Measurements from ENCODE around the gene CBL. TPM values are rescaled to one million over a fixed set of nuclear protein-coding genes. Genes with fewer than 3 reads are reported as not detected.
A peak's percentile ranks its signal among the peaks of the same experiment; 100 is the strongest.

The CBL gene
- total and polyA plus RNA-seq, 9 donors, result 3.6 to 17.9 (median 12.3) TPM

GRCh38 chr11:119355091-119355843 lies 149.1 kb downstream of the CBL start:
- no peak for TF ChIP-seq EP300 (IDR thresholded peaks at IDR 0.05)
- TF ChIP-seq, protein P1, sequence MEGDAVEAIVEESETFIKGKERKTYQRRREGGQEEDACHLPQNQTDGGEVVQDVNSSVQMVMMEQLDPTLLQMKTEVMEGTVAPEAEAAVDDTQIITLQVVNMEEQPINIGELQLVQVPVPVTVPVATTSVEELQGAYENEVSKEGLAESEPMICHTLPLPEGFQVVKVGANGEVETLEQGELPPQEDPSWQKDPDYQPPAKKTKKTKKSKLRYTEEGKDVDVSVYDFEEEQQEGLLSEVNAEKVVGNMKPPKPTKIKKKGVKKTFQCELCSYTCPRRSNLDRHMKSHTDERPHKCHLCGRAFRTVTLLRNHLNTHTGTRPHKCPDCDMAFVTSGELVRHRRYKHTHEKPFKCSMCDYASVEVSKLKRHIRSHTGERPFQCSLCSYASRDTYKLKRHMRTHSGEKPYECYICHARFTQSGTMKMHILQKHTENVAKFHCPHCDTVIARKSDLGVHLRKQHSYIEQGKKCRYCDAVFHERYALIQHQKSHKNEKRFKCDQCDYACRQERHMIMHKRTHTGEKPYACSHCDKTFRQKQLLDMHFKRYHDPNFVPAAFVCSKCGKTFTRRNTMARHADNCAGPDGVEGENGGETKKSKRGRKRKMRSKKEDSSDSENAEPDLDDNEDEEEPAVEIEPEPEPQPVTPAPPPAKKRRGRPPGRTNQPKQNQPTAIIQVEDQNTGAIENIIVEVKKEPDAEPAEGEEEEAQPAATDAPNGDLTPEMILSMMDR (IDR thresholded peaks at IDR 0.05), result no peak
- no peak for TF ChIP-seq POLR2A (IDR thresholded peaks at IDR 0.05)
- Histone ChIP-seq H3K36me3 (no peaks in the 10 kb centered on the region), H3K27ac (no peak overlapping the region), H3K4me3 (no peak overlapping the region), H3K27me3 (no peaks in the 10 kb centered on the region), H3K4me1 (ENCODE audit: insufficient read depth) (peaks cover 4% of the 10 kb centered on the region), H3K9me3 (no peaks in the 10 kb centered on the region)
- peak in 2 of 5 donors; percentile 16 to 24 for DNase-seq
- intact Hi-C loops (cut with DNase I), result loop anchor here in 3 of 4 donors (5.0 to 10.0 kb wide), 2 partner anchors 120 to 122 kb away; no protein-coding TSS in a partner anchor
- 75 to 84% (median 81%) methylated on average over 9 of the region's 9 CpGs for WGBS, 3 donors

DNA sequence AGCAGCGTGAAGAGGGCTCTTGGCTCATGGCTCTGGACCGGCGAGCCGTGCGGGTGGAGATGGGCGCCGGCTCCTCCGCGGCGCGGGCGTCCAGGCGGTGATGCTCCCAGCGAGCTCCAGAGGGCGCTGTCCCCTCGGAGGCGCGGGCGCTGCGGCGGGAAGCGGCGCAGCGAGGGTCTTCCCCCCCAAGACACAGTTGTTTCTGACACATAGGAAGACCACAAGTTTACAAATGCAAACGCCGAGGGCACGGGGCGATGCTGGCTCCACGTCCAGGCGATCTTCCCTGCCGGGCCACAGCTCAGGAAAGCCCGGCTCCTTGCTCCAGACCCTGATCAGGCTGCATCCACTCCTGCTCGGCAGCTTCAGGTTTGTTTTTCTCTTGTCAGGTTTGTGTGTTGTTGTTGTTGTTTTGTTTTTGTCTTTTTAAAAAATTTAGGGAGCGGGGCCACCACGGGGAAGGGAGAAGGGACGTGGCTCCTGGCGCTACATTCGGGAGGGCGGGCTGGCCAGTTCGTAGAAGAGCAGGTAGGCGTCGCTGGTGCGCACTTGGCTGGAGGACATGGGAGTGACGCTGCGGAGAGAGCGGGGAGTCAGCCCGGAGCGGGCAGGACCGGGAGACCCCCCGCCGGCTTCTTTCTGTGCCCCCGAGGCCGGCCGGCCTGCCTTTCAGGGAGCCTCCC lies 150.4 kb downstream of the CBL start:
- peaks cover 3% of the 10 kb centered on the region for H3K4me1 ChIP-seq (ENCODE audit: insufficient read depth)
- H3K36me3 ChIP-seq, result no peaks in the 10 kb centered on the region
- H3K4me3 ChIP-seq, result peak overlapping the region; percentile 37
- H3K27ac ChIP-seq, result peak overlapping the region; percentile 76 to 80
- DNase-seq, result peak; percentile 84 to 92 (median 90)
- intact Hi-C loops (cut with DNase I), result loop anchor here (2.0 to 10.0 kb wide), 4 partner anchors 18 to 121 kb away; no protein-coding TSS in a partner anchor
- WGBS, 3 donors, result 0 to 4% (median 1%) methylated on average over 52 to 54 of the region's 54 CpGs
- no peak for TF ChIP-seq POLR2A (IDR thresholded peaks at IDR 0.05)
- TF ChIP-seq, protein P1 (IDR thresholded peaks at IDR 0.05), result peak; percentile 85 to 97 (median 90)
- peak; percentile 38 for TF ChIP-seq EP300 (IDR thresholded peaks at IDR 0.05)
- no peaks in the 10 kb centered on the region for H3K9me3 ChIP-seq
- no peaks in the 10 kb centered on the region for H3K27me3 ChIP-seq

DNA sequence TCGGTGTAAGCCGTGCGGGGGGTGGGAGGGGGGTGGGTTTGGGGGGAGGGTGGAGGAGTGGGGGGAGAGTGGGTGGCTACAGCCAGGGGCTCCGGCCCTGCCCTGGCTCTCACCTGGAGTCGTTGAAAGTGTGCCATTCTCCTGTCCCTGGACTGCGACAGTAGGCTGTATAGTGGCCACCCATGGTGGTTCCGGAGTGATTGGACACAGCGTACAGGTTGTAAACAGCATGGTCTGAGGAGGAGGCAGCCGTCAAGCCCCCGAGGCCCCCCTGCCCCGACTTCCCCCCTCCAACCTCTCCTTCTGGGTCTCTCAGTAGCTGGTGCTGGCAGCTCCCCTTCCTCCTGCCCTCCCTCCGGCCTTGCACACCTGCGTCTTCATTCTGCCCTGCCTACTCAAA lies 150.9 kb downstream of the CBL start:
- H3K4me3 ChIP-seq, result peak overlapping the region; percentile 37
- no peaks in the 10 kb centered on the region for H3K9me3 ChIP-seq
- no peaks in the 10 kb centered on the region for H3K27me3 ChIP-seq
- no peak for TF ChIP-seq EP300 (IDR thresholded peaks at IDR 0.05)
- TF ChIP-seq, protein P1 (IDR thresholded peaks at IDR 0.05), result no peak
- no peak for TF ChIP-seq POLR2A (IDR thresholded peaks at IDR 0.05)
- peak in 1 of 5 donors; percentile 26 for DNase-seq
- peaks cover 5% of the 10 kb centered on the region for H3K4me1 ChIP-seq (ENCODE audit: insufficient read depth)
- no peaks in the 10 kb centered on the region for H3K36me3 ChIP-seq
- intact Hi-C loops (cut with DNase I), result loop anchor here (2.0 to 10.0 kb wide), 4 partner anchors 18 to 120 kb away; no protein-coding TSS in a partner anchor
- 36 to 47% (median 39%) methylated on average over 10 to 13 of the region's 13 CpGs for WGBS, 3 donors
- peak overlapping the region; percentile 76 to 80 for H3K27ac ChIP-seq

Small RNAs within 50 kb of the gene (microRNA-seq; reads per million reads assigned to microRNA genes)
- gene MIR6756, result 0 to 0.75 (median 0.32) reads per million in 3 donors

Small RNAs within 50 kb of the gene (small RNA-seq; reads per million reads assigned to genes)
- gene RF01225 (not detected), gene RNU6-262P (not detected)

Other genes with a start within 250 kb of the CBL start
- gene FOXR1, start 234.6 kb upstream of the CBL start, total RNA-seq, result not detected
- gene FOXR1, start 234.6 kb upstream of the CBL start, polyA plus RNA-seq, result 1 to 10 TPM in 1 of 2 donors, not detected in 1; 1.7 TPM
- 10 to 100 TPM; 23.4 to 51.0 (median 27.8) TPM for gene CENATAC, start 208.2 kb upstream of the CBL start, total RNA-seq
- 10 to 100 TPM; 19.9 to 21.6 TPM for gene CENATAC, start 208.2 kb upstream of the CBL start, polyA plus RNA-seq
- gene RPS25, start 188.0 kb upstream of the CBL start, total RNA-seq, result 1,000 to 10,000 TPM; 1,999 to 7,045 (median 2,410) TPM
- gene RPS25, start 188.0 kb upstream of the CBL start, polyA plus RNA-seq, result 1,000 to 10,000 TPM; 2,845 to 5,915 TPM
- 10 to 100 TPM; 34.0 to 59.1 (median 57.5) TPM for gene TRAPPC4, start 187.6 kb upstream of the CBL start, total RNA-seq
- gene TRAPPC4, start 187.6 kb upstream of the CBL start, polyA plus RNA-seq, result 10 to 100 TPM; 43.8 to 55.1 TPM
- 10 to 100 TPM; 11.2 to 38.1 (median 14.8) TPM for gene SLC37A4, start 175.5 kb upstream of the CBL start, total RNA-seq
- 10 to 100 TPM; 10.5 to 11.9 TPM for gene SLC37A4, start 175.5 kb upstream of the CBL start, polyA plus RNA-seq
- 100 to 1,000 TPM in 2 of 7 donors, 10 to 100 TPM in 5; 26.5 to 156 (median 69.7) TPM for gene HYOU1, start 149.1 kb upstream of the CBL start, total RNA-seq
- 10 to 100 TPM; 34.6 to 99.3 TPM for gene HYOU1, start 149.1 kb upstream of the CBL start, polyA plus RNA-seq
- gene VPS11, start 138.5 kb upstream of the CBL start, total RNA-seq, result 10 to 100 TPM; 24.3 to 45.0 (median 34.9) TPM
- 10 to 100 TPM; 40.1 to 47.8 TPM for gene VPS11, start 138.5 kb upstream of the CBL start, polyA plus RNA-seq
- 10 to 100 TPM in 2 of 7 donors, 1 to 10 TPM in 5; 1.1 to 19.4 (median 8.7) TPM for gene HMBS, start 121.5 kb upstream of the CBL start, total RNA-seq
- 1 to 10 TPM; 4.6 to 7.6 TPM for gene HMBS, start 121.5 kb upstream of the CBL start, polyA plus RNA-seq
- 10 to 100 TPM; 14.1 to 31.3 (median 24.4) TPM for gene DPAGT1, start 104.5 kb upstream of the CBL start, total RNA-seq
- gene DPAGT1, start 104.5 kb upstream of the CBL start, polyA plus RNA-seq, result 10 to 100 TPM; 18.3 to 61.4 TPM
- gene C2CD2L, start 99.0 kb upstream of the CBL start, total RNA-seq, result 10 to 100 TPM in 1 of 7 donors, 1 to 10 TPM in 6; 4.4 to 13.6 (median 8.8) TPM
- gene C2CD2L, start 99.0 kb upstream of the CBL start, polyA plus RNA-seq, result 1 to 10 TPM; 2.8 to 5.5 TPM
- gene HINFP, start 84.8 kb upstream of the CBL start, total RNA-seq, result 10 to 100 TPM; 15.2 to 27.9 (median 22.8) TPM
- 10 to 100 TPM; 17.5 to 20.4 TPM for gene HINFP, start 84.8 kb upstream of the CBL start, polyA plus RNA-seq
- under 1 TPM in 4 of 7 donors, not detected in 3; 0.10 to 0.80 (median 0.32) TPM for gene ABCG4, start 57.3 kb upstream of the CBL start, total RNA-seq
- gene ABCG4, start 57.3 kb upstream of the CBL start, polyA plus RNA-seq, result 1 to 10 TPM in 1 of 2 donors, under 1 TPM in 1; 0.06 to 1.3 TPM
- gene NLRX1, start 37.6 kb upstream of the CBL start, total RNA-seq, result 10 to 100 TPM in 3 of 7 donors, 1 to 10 TPM in 4; 4.4 to 13.4 (median 9.4) TPM
- gene NLRX1, start 37.6 kb upstream of the CBL start, polyA plus RNA-seq, result 1 to 10 TPM; 3.1 to 6.1 TPM
- 10 to 100 TPM in 1 of 7 donors, 1 to 10 TPM in 1, under 1 TPM in 3, not detected in 2; 0.32 to 27.5 (median 0.95) TPM for gene NHERF4, start 20.9 kb upstream of the CBL start, total RNA-seq
- under 1 TPM in 1 of 2 donors, not detected in 1; 0.11 TPM for gene NHERF4, start 20.9 kb upstream of the CBL start, polyA plus RNA-seq
- 100 to 1,000 TPM in 2 of 7 donors, 10 to 100 TPM in 5; 34.6 to 121 (median 45.7) TPM for gene MCAM, start 110.8 kb downstream of the CBL start, total RNA-seq
- 100 to 1,000 TPM in 1 of 2 donors, 10 to 100 TPM in 1; 89.9 to 119 TPM for gene MCAM, start 110.8 kb downstream of the CBL start, polyA plus RNA-seq
- 10 to 100 TPM in 6 of 7 donors, 1 to 10 TPM in 1; 7.0 to 25.8 (median 22.0) TPM for gene RNF26, start 128.2 kb downstream of the CBL start, total RNA-seq
- 10 to 100 TPM; 14.9 to 18.1 TPM for gene RNF26, start 128.2 kb downstream of the CBL start, polyA plus RNA-seq
- gene C1QTNF5, start 134.5 kb downstream of the CBL start, total RNA-seq, result 10 to 100 TPM in 4 of 7 donors, 1 to 10 TPM in 3; 4.4 to 25.7 (median 10.8) TPM
- gene C1QTNF5, start 134.5 kb downstream of the CBL start, polyA plus RNA-seq, result 10 to 100 TPM in 1 of 2 donors, 1 to 10 TPM in 1; 5.7 to 17.2 TPM
- under 1 TPM in 1 of 7 donors, not detected in 6; 0.11 TPM for gene MFRP, start 140.4 kb downstream of the CBL start, total RNA-seq
- gene MFRP, start 140.4 kb downstream of the CBL start, polyA plus RNA-seq, result not detected
- 10 to 100 TPM in 1 of 7 donors, 1 to 10 TPM in 6; 1.3 to 16.9 (median 4.8) TPM for gene USP2, start 175.4 kb downstream of the CBL start, total RNA-seq
- 1 to 10 TPM; 1.0 to 3.4 TPM for gene USP2, start 175.4 kb downstream of the CBL start, polyA plus RNA-seq
- 10 to 100 TPM in 4 of 7 donors, 1 to 10 TPM in 1, under 1 TPM in 2; 0.36 to 74.7 (median 14.0) TPM for gene THY1, start 216.8 kb downstream of the CBL start, total RNA-seq
- gene THY1, start 216.8 kb downstream of the CBL start, polyA plus RNA-seq, result 100 to 1,000 TPM in 1 of 2 donors, 10 to 100 TPM in 1; 15.0 to 123 TPM